Endothelial cell (in vitro differentiated cells): Measurements from ENCODE around the gene MRRF. TPM values are rescaled to one million over a fixed set of nuclear protein-coding genes. Genes with fewer than 3 reads are reported as not detected.

Experiments used
- DNase-seq: peaks from one replicate; pipeline ENCODE4 v3.0.0; 2021; ENCODE audit warnings: low spot score
- H3K27ac Mint-ChIP-seq: one replicate; pipeline ENCODE4 v1.8.0; 2021; ENCODE audit warnings: mixed read lengths, inconsistent platforms; ENCODE audit not compliant: unreplicated experiment
- H3K27me3 Mint-ChIP-seq: one replicate; pipeline ENCODE4 v1.8.0; 2021; ENCODE audit warnings: mild to moderate bottlenecking, moderate library complexity, mixed read lengths, inconsistent platforms; ENCODE audit not compliant: unreplicated experiment
- H3K36me3 Mint-ChIP-seq: one replicate; pipeline ENCODE4 v1.8.0; 2021; ENCODE audit warnings: mild to moderate bottlenecking, low read depth, mixed read lengths, inconsistent platforms; ENCODE audit not compliant: unreplicated experiment
- H3K4me1 Mint-ChIP-seq: one replicate; pipeline ENCODE4 v1.8.0; 2021; ENCODE audit warnings: mild to moderate bottlenecking, mixed read lengths, inconsistent platforms; ENCODE audit not compliant: unreplicated experiment
- H3K4me3 Mint-ChIP-seq: one replicate; pipeline ENCODE4 v1.8.0; 2021; ENCODE audit warnings: mild to moderate bottlenecking, mixed read lengths, inconsistent platforms; ENCODE audit not compliant: unreplicated experiment
- H3K9me3 Mint-ChIP-seq: one replicate; pipeline ENCODE4 v1.8.0; 2021; ENCODE audit warnings: mixed read lengths, inconsistent platforms; ENCODE audit not compliant: unreplicated experiment
- CTCF ChIP-seq: fragments of 200-600 bp; sonication (generic); IDR thresholded peaks from one replicate; pipeline ENCODE4 v1.5.0; 2021; ENCODE audit warnings: antibody characterized with exemption; ENCODE audit not compliant: unreplicated experiment
- total RNA-seq: library from RNA; stranded (reverse); fragmentation: NEBNext Ultra II Directional; extraction: Animal tissue kit (Norgen Biotek cat#: 25700); gene quantifications from one replicate; pipeline ENCODE4 v1.2.1, GENCODE V29; 2021; ENCODE audit not compliant: unreplicated experiment

The MRRF gene
- total RNA-seq, 1 donor from 2014 or later = 40.3 TPM

GRCh38 chr9:122228191-122228567, 36.5 kb upstream of the MRRF start:
- TF ChIP-seq CTCF = no peak
- Mint-ChIP-seq H3K9me3 (peaks cover 4% of the 10 kb centered on the region), H3K4me3 (peak overlapping the region; percentile 42), H3K27me3 (peaks cover 24% of the 10 kb centered on the region), H3K36me3 (peaks cover 14% of the 10 kb centered on the region), H3K4me1 (peaks cover 24% of the 10 kb centered on the region), H3K27ac (no peak overlapping the region)
- DNase-seq = no peak

- peak within 1 kb of the TSS; percentile 42 for H3K4me3 Mint-ChIP-seq
- no peak for TF ChIP-seq CTCF
- H3K4me1 Mint-ChIP-seq = peaks cover 29% of the 10 kb centered on the region
- peak; percentile 46 for DNase-seq
- H3K9me3 Mint-ChIP-seq = peaks cover 4% of the 10 kb centered on the region
- H3K27ac Mint-ChIP-seq = no peak within 1 kb of the TSS
- H3K36me3 Mint-ChIP-seq = peaks cover 14% of the 10 kb centered on the region
- H3K27me3 Mint-ChIP-seq = peaks cover 23% of the 10 kb centered on the region
These were observed 35.9 kb upstream of the MRRF start, which contains the start of gene LHX6 for GRCh38 chr9:122228568-122229484. Gene LHX6 (minus strand): TSS chr9:122228957. CDS start chr9:122228740, 217 bp downstream.

- no peak for TF ChIP-seq CTCF
- Mint-ChIP-seq H3K27ac (no peak overlapping the region), H3K4me1 (peaks cover 29% of the 10 kb centered on the region)
These were observed 35.2 kb upstream of the MRRF start for GRCh38 chr9:122229485-122229837.

GRCh38 chr9:122232796-122233306, 31.8 kb upstream of the MRRF start:
- Mint-ChIP-seq H3K4me1 (peaks cover 9% of the 10 kb centered on the region), H3K4me3 (no peak overlapping the region)

More at GRCh38 chr9:122229485-122229837, 35.2 kb upstream of the MRRF start:
- no peak for DNase-seq
- Mint-ChIP-seq H3K4me3 (no peak overlapping the region), H3K9me3 (peaks cover 2% of the 10 kb centered on the region), H3K36me3 (peaks cover 11% of the 10 kb centered on the region), H3K27me3 (peaks cover 20% of the 10 kb centered on the region)

More at GRCh38 chr9:122232796-122233306, 31.8 kb upstream of the MRRF start:
- Mint-ChIP-seq H3K36me3 (no peaks in the 10 kb centered on the region), H3K9me3 (no peaks in the 10 kb centered on the region), H3K27ac (no peak overlapping the region), H3K27me3 (peaks cover 5% of the 10 kb centered on the region)
- TF ChIP-seq CTCF = no peak
- DNase-seq = no peak
